ENCODE measurements around the gene UNKL. TPM values are rescaled to one million over a fixed set of nuclear protein-coding genes. Genes with fewer than 3 reads are reported as not detected.

The UNKL gene
- total RNA-seq, 2 donors from 2014 or later: 11.2 to 21.4 TPM

DNA sequence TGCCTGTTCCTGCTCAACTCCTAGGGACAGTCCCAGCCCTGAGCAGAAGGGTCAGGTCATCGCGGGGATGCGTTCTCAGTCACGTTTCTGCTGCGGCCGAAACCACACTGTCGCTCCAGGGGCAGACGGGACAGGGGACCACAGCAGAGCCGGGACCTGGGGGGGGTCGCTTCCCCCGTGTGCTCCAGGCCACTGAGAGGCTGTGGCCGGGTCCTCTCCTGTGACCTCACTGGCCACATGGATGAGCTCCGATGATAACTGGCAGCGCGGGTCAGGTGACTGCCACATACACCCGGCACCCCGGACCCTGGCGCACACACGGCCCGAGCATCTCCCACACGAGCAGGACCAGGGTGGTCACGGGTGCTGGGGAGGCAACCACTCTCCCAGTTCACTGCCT lies 50.0 kb downstream of the UNKL start:
- ATAC-seq (no peak), DNase-seq (no peak)
- Histone ChIP-seq H3K27ac (no peak overlapping the region), H3K27me3 (no peaks in the 10 kb centered on the region), H3K9me3 (no peaks in the 10 kb centered on the region), H3K4me3 (no peak overlapping the region), H3K36me3 (replicated peaks in 1 of 2; ENCODE audit: insufficient read depth in 1 of 2, low read depth in 2 of 2) (peaks cover 0 to 14% of the 10 kb centered on the region in 2 donors), H3K4me1 (no peaks in the 10 kb centered on the region)
- 86 to 94% methylated on average over 10 to 17 of the region's 22 CpGs for WGBS, 2 donors
- intact Hi-C loops (cut with DNase I): no loop called here
- TF ChIP-seq, protein P1, sequence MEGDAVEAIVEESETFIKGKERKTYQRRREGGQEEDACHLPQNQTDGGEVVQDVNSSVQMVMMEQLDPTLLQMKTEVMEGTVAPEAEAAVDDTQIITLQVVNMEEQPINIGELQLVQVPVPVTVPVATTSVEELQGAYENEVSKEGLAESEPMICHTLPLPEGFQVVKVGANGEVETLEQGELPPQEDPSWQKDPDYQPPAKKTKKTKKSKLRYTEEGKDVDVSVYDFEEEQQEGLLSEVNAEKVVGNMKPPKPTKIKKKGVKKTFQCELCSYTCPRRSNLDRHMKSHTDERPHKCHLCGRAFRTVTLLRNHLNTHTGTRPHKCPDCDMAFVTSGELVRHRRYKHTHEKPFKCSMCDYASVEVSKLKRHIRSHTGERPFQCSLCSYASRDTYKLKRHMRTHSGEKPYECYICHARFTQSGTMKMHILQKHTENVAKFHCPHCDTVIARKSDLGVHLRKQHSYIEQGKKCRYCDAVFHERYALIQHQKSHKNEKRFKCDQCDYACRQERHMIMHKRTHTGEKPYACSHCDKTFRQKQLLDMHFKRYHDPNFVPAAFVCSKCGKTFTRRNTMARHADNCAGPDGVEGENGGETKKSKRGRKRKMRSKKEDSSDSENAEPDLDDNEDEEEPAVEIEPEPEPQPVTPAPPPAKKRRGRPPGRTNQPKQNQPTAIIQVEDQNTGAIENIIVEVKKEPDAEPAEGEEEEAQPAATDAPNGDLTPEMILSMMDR (IDR thresholded peaks at IDR 0.05): no peak
- TF ChIP-seq POLR2A (IDR thresholded peaks at IDR 0.05): no peak

DNA sequence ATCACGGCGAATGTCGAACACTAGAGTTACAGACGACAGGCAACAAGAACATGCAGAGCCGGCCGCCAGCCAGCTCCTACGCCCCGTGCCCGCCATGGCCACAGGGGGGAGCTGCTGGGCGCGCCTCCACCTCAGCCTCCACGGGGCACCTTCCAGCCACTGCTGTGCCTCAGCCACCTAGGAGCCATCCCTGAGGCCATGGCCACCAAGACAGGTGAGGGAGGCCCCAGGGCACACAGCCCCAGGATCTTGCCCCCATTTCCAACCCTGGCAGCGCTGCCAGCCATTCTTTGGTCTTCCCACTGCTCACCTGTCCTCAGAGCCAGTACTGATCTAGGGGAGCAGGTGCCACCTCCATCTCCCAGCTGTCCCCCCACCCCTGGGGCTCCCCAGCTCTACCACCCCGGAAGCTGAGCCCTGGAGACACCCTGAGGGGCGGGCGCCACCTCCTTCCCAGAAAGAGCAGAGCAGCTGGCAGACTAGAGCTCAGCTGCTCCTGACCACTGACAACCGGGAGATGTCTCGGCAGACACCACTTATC lies 50.9 kb downstream of the UNKL start:
- H3K4me1 ChIP-seq: no peaks in the 10 kb centered on the region
- H3K4me3 ChIP-seq: no peak overlapping the region
- no peak overlapping the region for H3K27ac ChIP-seq
- no peaks in the 10 kb centered on the region for H3K9me3 ChIP-seq
- peaks cover 0 to 14% of the 10 kb centered on the region in 2 donors for H3K36me3 ChIP-seq (replicated peaks in 1 of 2; ENCODE audit: insufficient read depth in 1 of 2, low read depth in 2 of 2)
- 40 to 41% methylated on average over 10 to 18 of the region's 18 CpGs for WGBS, 2 donors
- TF ChIP-seq, protein P1 (IDR thresholded peaks at IDR 0.05): peak; percentile 62 to 81 (median 73)
- no peak for TF ChIP-seq POLR2A (IDR thresholded peaks at IDR 0.05)
- DNase-seq (peak; percentile 63 to 77 (median 69)), ATAC-seq (peak; percentile 85)
- H3K27me3 ChIP-seq: no peaks in the 10 kb centered on the region
- intact Hi-C loops (cut with DNase I): no loop called here

DNA sequence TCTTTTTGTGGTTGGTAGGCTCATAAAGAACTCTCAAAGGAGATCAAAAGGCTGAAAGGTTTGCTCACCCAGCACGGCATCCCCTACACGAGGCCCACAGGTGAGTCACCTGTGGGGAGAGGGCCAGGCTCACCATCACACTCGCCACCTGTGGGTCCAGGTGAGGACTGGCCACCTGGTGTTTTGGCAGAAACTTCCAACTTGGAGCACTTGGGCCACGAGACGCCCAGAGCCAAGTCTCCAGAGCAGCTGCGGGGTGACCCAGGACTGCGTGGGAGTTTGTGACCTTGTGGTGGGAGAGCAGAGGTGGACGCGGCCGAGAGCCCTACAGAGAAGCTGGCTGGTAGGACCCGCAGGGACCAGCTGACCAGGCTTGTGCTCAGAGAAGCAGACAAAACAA lies 51.7 kb downstream of the UNKL start:
- 30 to 49% methylated on average over 5 to 11 of the region's 11 CpGs for WGBS, 2 donors
- Histone ChIP-seq H3K4me1 (no peaks in the 10 kb centered on the region), H3K27ac (no peak overlapping the region), H3K9me3 (no peaks in the 10 kb centered on the region), H3K36me3 (replicated peaks in 1 of 2; ENCODE audit: insufficient read depth in 1 of 2, low read depth in 2 of 2) (peaks cover 0 to 14% of the 10 kb centered on the region in 2 donors), H3K27me3 (no peaks in the 10 kb centered on the region), H3K4me3 (no peak overlapping the region)
- ATAC-seq: no peak
- peak in 1 of 4 donors; percentile 68 for DNase-seq
- TF ChIP-seq, protein P1 (IDR thresholded peaks at IDR 0.05): no peak
- TF ChIP-seq POLR2A (IDR thresholded peaks at IDR 0.05): no peak
- intact Hi-C loops (cut with DNase I): no loop called here

DNA sequence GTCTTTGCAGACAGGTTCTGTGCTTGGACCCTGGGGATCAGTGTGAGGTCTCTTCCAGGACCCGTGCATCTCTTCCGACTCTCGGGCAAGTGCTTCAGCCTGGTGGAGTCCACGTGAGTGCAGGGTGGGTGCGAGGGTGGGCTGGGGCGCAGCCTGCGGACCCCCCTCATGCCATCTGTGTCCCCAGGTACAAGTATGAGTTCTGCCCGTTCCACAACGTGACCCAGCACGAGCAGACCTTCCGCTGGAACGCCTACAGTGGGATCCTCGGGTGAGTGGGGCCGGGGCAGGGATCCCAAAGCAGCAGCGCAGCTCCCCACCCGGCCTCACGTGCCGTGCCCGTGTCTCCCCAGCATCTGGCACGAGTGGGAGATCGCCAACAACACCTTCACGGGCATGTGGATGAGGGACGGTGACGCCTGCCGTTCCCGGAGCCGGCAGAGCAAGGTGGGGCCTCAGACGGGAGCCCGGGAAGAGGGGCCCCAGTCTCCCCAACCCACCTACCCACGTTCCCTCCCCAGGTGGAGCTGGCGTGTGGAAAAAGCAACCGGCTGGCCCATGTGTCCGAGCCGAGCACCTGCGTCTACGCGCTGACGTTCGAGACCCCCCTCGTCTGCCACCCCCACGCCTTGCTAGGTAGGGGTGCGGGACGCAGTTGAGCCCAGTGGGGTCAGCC lies 52.7 kb downstream of the UNKL start:
- DNase-seq: no peak
- no peak for TF ChIP-seq POLR2A (IDR thresholded peaks at IDR 0.05)
- TF ChIP-seq, protein P1 (IDR thresholded peaks at IDR 0.05): no peak
- H3K36me3 ChIP-seq (replicated peaks in 1 of 2; ENCODE audit: insufficient read depth in 1 of 2, low read depth in 2 of 2): peaks cover 0 to 14% of the 10 kb centered on the region in 2 donors

More for the DNA sequence above, 52.7 kb downstream of the UNKL start:
- Histone ChIP-seq H3K4me3 (no peak overlapping the region), H3K27ac (no peak overlapping the region), H3K27me3 (no peaks in the 10 kb centered on the region), H3K4me1 (no peaks in the 10 kb centered on the region), H3K9me3 (no peaks in the 10 kb centered on the region)
- WGBS, 2 donors: 91 to 94% methylated on average over 12 to 43 of the region's 43 CpGs
- no peak for ATAC-seq
- intact Hi-C loops (cut with DNase I): no loop called here
